GM19240 (cell line): Measurements from ENCODE around the gene SEC16A.
A peak's percentile ranks its signal among the peaks of the same experiment; 100 is the strongest.
"Not testable (repeated sequence)": the region's sequence is repeated elsewhere in the genome, so short reads cannot be mapped to it uniquely, and the experiment has no call there.

Experiments used
- DNase-seq: peaks from one replicate; pipeline ENCODE4 v3.0.0; 2011; ENCODE audit warnings: low spot score; ENCODE audit not compliant: insufficient read length

Gene SEC16A

GRCh38 chr9:136424750-136425362, 58.0 kb downstream of the SEC16A start:
- DNase-seq = no peak

GRCh38 chr9:136423432-136424146, 59.3 kb downstream of the SEC16A start:
- DNase-seq = no peak

- no peak for DNase-seq
Observed at GRCh38 chr9:136422876-136423275, 60.0 kb downstream of the SEC16A start.

GRCh38 chr9:136421791-136422190, 61.0 kb downstream of the SEC16A start:
- no peak for DNase-seq

- no peak for DNase-seq
Observed at GRCh38 chr9:136419092-136419420, 63.8 kb downstream of the SEC16A start.

- no peak for DNase-seq
Observed at GRCh38 chr9:136418182-136419091, 64.4 kb downstream of the SEC16A start.

GRCh38 chr9:136416914-136417313, 65.9 kb downstream of the SEC16A start:
- no peak for DNase-seq

GRCh38 chr9:136416427-136416826, 66.4 kb downstream of the SEC16A start:
- no peak for DNase-seq

GRCh38 chr9:136412962-136413361, 69.9 kb downstream of the SEC16A start:
- DNase-seq = no peak

GRCh38 chr9:136411378-136411777, 71.5 kb downstream of the SEC16A start:
- no peak for DNase-seq

- peak; percentile 98 for DNase-seq
Observed at GRCh38 chr9:136410500-136411287, 72.1 kb downstream of the SEC16A start, which contains the start of the genes ENTR1 and PMPCA. Gene ENTR1 (minus strand): TSS chr9:136410614. CDS start chr9:136410397, 217 bp downstream. Gene PMPCA (plus strand): TSS chr9:136410658. CDS start chr9:136410669, 11 bp downstream.

GRCh38 chr9:136409557-136410455, 73.0 kb downstream of the SEC16A start:
- peak; percentile 33 for DNase-seq

GRCh38 chr9:136407911-136408310, 74.9 kb downstream of the SEC16A start:
- DNase-seq = no peak

- DNase-seq = not testable (repeated sequence)
Observed at GRCh38 chr9:136407061-136407460, 75.8 kb downstream of the SEC16A start.

GRCh38 chr9:136405904-136406303, 76.9 kb downstream of the SEC16A start:
- DNase-seq = peak; percentile 49

- DNase-seq = no peak
Observed at GRCh38 chr9:136405481-136405880, 77.4 kb downstream of the SEC16A start.

GRCh38 chr9:136404801-136405136, 78.1 kb downstream of the SEC16A start:
- no peak for DNase-seq

- DNase-seq = peak; percentile 33
Observed at GRCh38 chr9:136403915-136404800, 78.7 kb downstream of the SEC16A start.

- DNase-seq = peak; percentile 52
Observed at GRCh38 chr9:136403538-136403914, 79.3 kb downstream of the SEC16A start.
